AG10803 (cell line): Measurements from ENCODE around the gene NXPH1.

Experiments
- DNase-seq: peaks from one replicate; pipeline ENCODE4 v3.0.0; 2010; ENCODE audit warnings: low read depth
- H3K4me3 ChIP-seq: 2 replicates; pipeline ENCODE4 v1.5.1; 2011; ENCODE audit warnings: mild to moderate bottlenecking, low read length, control low read depth
- TF ChIP-seq, protein P1 (sequence below): conservative IDR thresholded peaks from 2 replicates; pipeline ENCODE4 v1.5.1; 2011; ENCODE audit warnings: mild to moderate bottlenecking, low read length, control low read depth, inconsistent platforms

The NXPH1 gene

GRCh38 chr7:8582728-8583127 is 149.3 kb downstream of the NXPH1 start:
- TF ChIP-seq, protein P1, sequence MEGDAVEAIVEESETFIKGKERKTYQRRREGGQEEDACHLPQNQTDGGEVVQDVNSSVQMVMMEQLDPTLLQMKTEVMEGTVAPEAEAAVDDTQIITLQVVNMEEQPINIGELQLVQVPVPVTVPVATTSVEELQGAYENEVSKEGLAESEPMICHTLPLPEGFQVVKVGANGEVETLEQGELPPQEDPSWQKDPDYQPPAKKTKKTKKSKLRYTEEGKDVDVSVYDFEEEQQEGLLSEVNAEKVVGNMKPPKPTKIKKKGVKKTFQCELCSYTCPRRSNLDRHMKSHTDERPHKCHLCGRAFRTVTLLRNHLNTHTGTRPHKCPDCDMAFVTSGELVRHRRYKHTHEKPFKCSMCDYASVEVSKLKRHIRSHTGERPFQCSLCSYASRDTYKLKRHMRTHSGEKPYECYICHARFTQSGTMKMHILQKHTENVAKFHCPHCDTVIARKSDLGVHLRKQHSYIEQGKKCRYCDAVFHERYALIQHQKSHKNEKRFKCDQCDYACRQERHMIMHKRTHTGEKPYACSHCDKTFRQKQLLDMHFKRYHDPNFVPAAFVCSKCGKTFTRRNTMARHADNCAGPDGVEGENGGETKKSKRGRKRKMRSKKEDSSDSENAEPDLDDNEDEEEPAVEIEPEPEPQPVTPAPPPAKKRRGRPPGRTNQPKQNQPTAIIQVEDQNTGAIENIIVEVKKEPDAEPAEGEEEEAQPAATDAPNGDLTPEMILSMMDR: no peak
- H3K4me3 ChIP-seq: no peak overlapping the region
- no peak for DNase-seq

GRCh38 chr7:8585591-8585990 is 152.2 kb downstream of the NXPH1 start:
- no peak for DNase-seq
- TF ChIP-seq, protein P1: no peak

GRCh38 chr7:8590225-8590624 is 156.8 kb downstream of the NXPH1 start:
- H3K4me3 ChIP-seq: no peak overlapping the region
- TF ChIP-seq, protein P1: no peak
- no peak for DNase-seq

More at GRCh38 chr7:8585591-8585990, 152.2 kb downstream of the NXPH1 start:
- H3K4me3 ChIP-seq: no peak overlapping the region

DNA sequence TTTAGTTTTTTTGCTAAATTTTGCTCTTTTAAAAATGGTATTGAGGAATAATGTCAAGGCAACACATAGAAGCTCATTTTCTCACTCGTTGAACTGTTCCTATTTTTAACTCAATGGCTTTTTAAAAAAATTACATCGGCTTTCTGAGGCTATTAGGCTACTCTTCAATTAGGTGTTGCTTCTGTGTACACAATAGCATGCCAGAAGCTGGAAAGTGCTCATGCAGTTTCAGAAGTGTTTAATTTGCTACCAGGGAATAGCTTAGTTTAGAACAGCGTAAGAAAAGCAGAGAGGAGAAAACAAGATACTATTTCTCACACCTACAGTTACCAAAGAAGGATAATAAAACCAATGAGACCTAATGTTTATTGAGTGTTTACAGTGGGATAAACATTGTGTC is 157.4 kb downstream of the NXPH1 start:
- TF ChIP-seq, protein P1: no peak
- DNase-seq: no peak
- H3K4me3 ChIP-seq: no peak overlapping the region

GRCh38 chr7:8591289-8591688 is 157.9 kb downstream of the NXPH1 start:
- TF ChIP-seq, protein P1: no peak
- no peak overlapping the region for H3K4me3 ChIP-seq
- DNase-seq: no peak

DNA sequence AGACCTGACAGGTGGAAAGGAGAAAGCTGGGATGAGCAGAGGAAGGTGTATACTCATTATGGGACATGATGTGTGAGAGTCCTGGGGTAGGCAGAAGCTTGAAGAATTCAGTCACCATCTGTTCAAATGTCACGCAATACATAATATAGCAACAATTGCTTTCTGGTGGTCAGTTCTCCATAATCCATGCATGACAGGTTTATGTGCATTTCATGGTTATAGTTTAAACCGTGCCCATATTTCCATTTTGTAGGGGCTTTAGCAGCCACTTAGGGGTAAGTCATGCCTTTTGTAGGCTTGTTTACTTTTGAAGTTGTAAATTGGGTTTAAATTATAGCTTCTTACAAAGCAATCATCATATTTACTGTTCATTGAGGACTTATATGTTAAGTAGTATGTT is 158.8 kb downstream of the NXPH1 start:
- DNase-seq: no peak
- H3K4me3 ChIP-seq: no peak overlapping the region
- TF ChIP-seq, protein P1: no peak

GRCh38 chr7:8594115-8594514 is 160.7 kb downstream of the NXPH1 start:
- DNase-seq: no peak
- no peak overlapping the region for H3K4me3 ChIP-seq
- TF ChIP-seq, protein P1: no peak
